Stomach smooth muscle (tissue), 2 donors: ENCODE results near the gene C12orf43.

Source experiments
- H3K27ac ChIP-seq: one replicate; pipeline ENCODE4 v1.7.0; 2013; ENCODE audit warnings: mild to moderate bottlenecking, low read length, inconsistent platforms
- H3K27me3 ChIP-seq, 2 donors: one replicate each; pipeline ENCODE4 v1.7.0; 2013; ENCODE audit warnings: low read length in 2 of 2; ENCODE audit not compliant: insufficient read depth in 2 of 2, control insufficient read depth in 1 of 2
- H3K36me3 ChIP-seq, 2 donors: one replicate each; pipeline ENCODE4 v1.7.0; 2013; ENCODE audit warnings: low read length in 2 of 2; ENCODE audit not compliant: control insufficient read depth in 2 of 2, insufficient read depth in 2 of 2
- H3K4me1 ChIP-seq: one replicate; pipeline ENCODE4 v1.7.0; 2013; ENCODE audit warnings: low read length; ENCODE audit not compliant: control insufficient read depth, insufficient read depth
- H3K4me3 ChIP-seq, 2 donors: one replicate each; pipeline ENCODE4 v1.7.0; 2013; ENCODE audit warnings: low read length in 2 of 2
- H3K9ac ChIP-seq, 2 donors: one replicate each; pipeline ENCODE4 v1.7.0; 2013; ENCODE audit warnings: low read length in 2 of 2, mild to moderate bottlenecking in 1 of 2
- H3K9me3 ChIP-seq, 2 donors: one replicate each; pipeline ENCODE4 v1.7.0; 2013; ENCODE audit warnings: low read length in 2 of 2; ENCODE audit not compliant: control insufficient read depth in 2 of 2
- donor health status: healthy.
- donor health status: Pancreatic carcinoma.

Gene C12orf43

GRCh38 chr12:120997448-120997847 lies 18.8 kb downstream of the C12orf43 start:
- H3K4me3 ChIP-seq = no peak overlapping the region
- no peak overlapping the region for H3K27ac ChIP-seq
- no peaks in the 10 kb centered on the region for H3K9me3 ChIP-seq
- H3K4me1 ChIP-seq = no peaks in the 10 kb centered on the region
- peaks cover 0 to 5% of the 10 kb centered on the region in 2 donors for H3K36me3 ChIP-seq
- H3K9ac ChIP-seq = no peak overlapping the region
- H3K27me3 ChIP-seq = peaks cover 8 to 12% of the 10 kb centered on the region in 2 donors

GRCh38 chr12:120996133-120996746 lies 20.0 kb downstream of the C12orf43 start:
- Histone ChIP-seq H3K36me3 (no peaks in the 10 kb centered on the region), H3K9ac (no peak overlapping the region), H3K27ac (no peak overlapping the region), H3K4me1 (no peaks in the 10 kb centered on the region), H3K4me3 (no peak overlapping the region), H3K27me3 (peaks cover 8 to 12% of the 10 kb centered on the region in 2 donors), H3K9me3 (no peaks in the 10 kb centered on the region)

- H3K9ac ChIP-seq = no peak overlapping the region
- H3K27ac ChIP-seq = no peak overlapping the region
- H3K4me1 ChIP-seq = no peaks in the 10 kb centered on the region
- H3K4me3 ChIP-seq = no peak overlapping the region
- no peaks in the 10 kb centered on the region for H3K36me3 ChIP-seq
- H3K27me3 ChIP-seq = peaks cover 8 to 12% of the 10 kb centered on the region in 2 donors
- no peaks in the 10 kb centered on the region for H3K9me3 ChIP-seq
Observed at GRCh38 chr12:120994589-120995337, 21.5 kb downstream of the C12orf43 start.

GRCh38 chr12:120994059-120994458 lies 22.2 kb downstream of the C12orf43 start:
- peaks cover 6 to 10% of the 10 kb centered on the region in 2 donors for H3K27me3 ChIP-seq
- no peaks in the 10 kb centered on the region for H3K36me3 ChIP-seq
- H3K27ac ChIP-seq = no peak overlapping the region
- H3K9ac ChIP-seq = no peak overlapping the region
- no peaks in the 10 kb centered on the region for H3K4me1 ChIP-seq
- H3K4me3 ChIP-seq = no peak overlapping the region
- H3K9me3 ChIP-seq = no peaks in the 10 kb centered on the region

GRCh38 chr12:120993496-120993895 lies 22.8 kb downstream of the C12orf43 start:
- Histone ChIP-seq H3K4me3 (no peak overlapping the region), H3K36me3 (no peaks in the 10 kb centered on the region), H3K27ac (no peak overlapping the region), H3K9me3 (no peaks in the 10 kb centered on the region), H3K9ac (no peak overlapping the region), H3K27me3 (peaks cover under 1 to 7% of the 10 kb centered on the region in 2 donors), H3K4me1 (no peaks in the 10 kb centered on the region)

- Histone ChIP-seq H3K4me3 (no peak overlapping the region), H3K9me3 (no peaks in the 10 kb centered on the region), H3K4me1 (no peaks in the 10 kb centered on the region), H3K27ac (no peak overlapping the region), H3K36me3 (no peaks in the 10 kb centered on the region), H3K9ac (no peak overlapping the region), H3K27me3 (peaks cover 0 to 5% of the 10 kb centered on the region in 2 donors)
Observed at GRCh38 chr12:120992989-120993388, 23.3 kb downstream of the C12orf43 start.

- Histone ChIP-seq H3K4me1 (no peaks in the 10 kb centered on the region), H3K27me3 (no peaks in the 10 kb centered on the region), H3K9ac (no peak overlapping the region), H3K27ac (no peak overlapping the region), H3K36me3 (no peaks in the 10 kb centered on the region), H3K4me3 (no peak overlapping the region), H3K9me3 (no peaks in the 10 kb centered on the region)
Observed at GRCh38 chr12:120991965-120992364, 24.3 kb downstream of the C12orf43 start.

- no peaks in the 10 kb centered on the region for H3K9me3 ChIP-seq
- no peak overlapping the region for H3K9ac ChIP-seq
- no peaks in the 10 kb centered on the region for H3K36me3 ChIP-seq
- no peaks in the 10 kb centered on the region for H3K27me3 ChIP-seq
- no peak overlapping the region for H3K4me3 ChIP-seq
- no peaks in the 10 kb centered on the region for H3K4me1 ChIP-seq
- H3K27ac ChIP-seq = no peak overlapping the region
Observed at GRCh38 chr12:120990487-120991055, 25.7 kb downstream of the C12orf43 start.

GRCh38 chr12:120989687-120990086 lies 26.6 kb downstream of the C12orf43 start:
- H3K4me1 ChIP-seq = no peaks in the 10 kb centered on the region
- no peaks in the 10 kb centered on the region for H3K27me3 ChIP-seq
- no peaks in the 10 kb centered on the region for H3K9me3 ChIP-seq
- no peak overlapping the region for H3K4me3 ChIP-seq
- no peak overlapping the region for H3K27ac ChIP-seq
- H3K9ac ChIP-seq = no peak overlapping the region
- no peaks in the 10 kb centered on the region for H3K36me3 ChIP-seq

- H3K9ac ChIP-seq = no peak overlapping the region
- no peaks in the 10 kb centered on the region for H3K4me1 ChIP-seq
- no peaks in the 10 kb centered on the region for H3K9me3 ChIP-seq
- H3K27me3 ChIP-seq = no peaks in the 10 kb centered on the region
- H3K4me3 ChIP-seq = no peak overlapping the region
- no peak overlapping the region for H3K27ac ChIP-seq
- H3K36me3 ChIP-seq = no peaks in the 10 kb centered on the region
Observed at GRCh38 chr12:120988658-120989057, 27.6 kb downstream of the C12orf43 start.

- H3K4me1 ChIP-seq = no peaks in the 10 kb centered on the region
- no peak overlapping the region for H3K27ac ChIP-seq
- H3K36me3 ChIP-seq = no peaks in the 10 kb centered on the region
- H3K9me3 ChIP-seq = no peaks in the 10 kb centered on the region
- H3K4me3 ChIP-seq = no peak overlapping the region
- no peaks in the 10 kb centered on the region for H3K27me3 ChIP-seq
- H3K9ac ChIP-seq = no peak overlapping the region
Observed at GRCh38 chr12:120988234-120988633, 28.1 kb downstream of the C12orf43 start.
